GM12892 (cell line): ENCODE measurements around the gene OAT.

ENCODE experiments used
- POLR2A ChIP-seq: IDR thresholded peaks from 2 replicates; pipeline ENCODE4 v1.6.1; 2011; ENCODE audit warnings: low read depth, low read length, control low read depth
- POLR2AphosphoS5 ChIP-seq: IDR thresholded peaks from 2 replicates; pipeline ENCODE4 v1.6.1; 2011; ENCODE audit warnings: low read depth, low read length, control low read depth

DNA sequence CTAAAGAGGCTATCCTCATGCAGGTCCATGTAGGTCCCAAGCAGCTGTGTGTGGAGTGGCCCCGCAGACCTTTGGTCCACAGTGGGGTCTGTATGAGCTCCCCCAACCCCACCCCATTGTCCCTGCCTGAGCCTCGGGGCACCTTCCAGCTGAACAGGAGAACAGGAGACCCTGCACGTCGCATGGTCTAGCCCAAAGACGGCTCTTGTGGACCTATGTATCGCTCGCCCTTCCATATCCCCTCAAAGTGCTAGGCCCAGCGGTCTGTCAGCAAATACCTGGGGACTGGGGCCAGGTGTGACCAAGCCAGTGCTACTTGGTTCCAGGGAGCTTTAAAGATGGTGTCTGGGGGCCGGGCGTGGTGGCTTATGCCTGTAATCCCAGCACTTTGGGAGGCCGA, 43.0 kb downstream of the OAT start:
- TF ChIP-seq POLR2AphosphoS5 = no peak
- TF ChIP-seq POLR2A = no peak
